ACHN (cell line): ENCODE measurements around the gene RPA1.

ENCODE experiments used
- DNase-seq: peaks from one replicate; pipeline ENCODE4 v3.0.0-alpha.2; 2015
- in situ Hi-C: cut with HindIII; loops from 2 replicates; pipeline ENCODE4 v1.10.0; 2017; ENCODE audit warnings: low sequenced_read_pairs, low pct_ligation_motif_present, low pct_unique_long_range_greater_than_20kb

Gene RPA1

GRCh38 chr17:1919201-1919600 lies 89.4 kb downstream of the RPA1 start:
- no peak for DNase-seq
- in situ Hi-C loops: no loop called here

DNA sequence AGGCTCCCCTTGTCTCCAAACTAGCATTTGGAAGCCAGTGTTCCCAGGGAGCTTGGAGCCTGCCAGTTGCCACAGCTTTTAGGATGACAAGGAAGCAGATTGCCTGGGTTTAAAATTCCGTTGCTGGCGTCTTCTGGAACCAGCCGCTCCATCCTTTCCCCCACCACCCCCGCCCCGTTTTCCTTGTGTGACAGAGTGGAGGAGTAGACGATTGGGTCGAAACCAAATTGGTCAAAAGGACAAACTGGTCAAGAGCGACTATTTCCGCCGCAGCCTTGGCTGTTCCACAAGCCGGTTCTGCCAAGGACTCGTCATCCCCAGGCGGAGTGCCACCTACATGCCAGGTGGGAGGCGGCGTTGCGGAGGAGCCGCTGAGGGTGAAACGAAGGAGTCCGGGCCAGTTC lies 91.1 kb downstream of the RPA1 start:
- in situ Hi-C loops: no loop called here

GRCh38 chr17:1928976-1929375 lies 99.2 kb downstream of the RPA1 start:
- DNase-seq: no peak
- in situ Hi-C loops: no loop called here

More for the DNA sequence above, 91.1 kb downstream of the RPA1 start:
- no peak for DNase-seq

DNA sequence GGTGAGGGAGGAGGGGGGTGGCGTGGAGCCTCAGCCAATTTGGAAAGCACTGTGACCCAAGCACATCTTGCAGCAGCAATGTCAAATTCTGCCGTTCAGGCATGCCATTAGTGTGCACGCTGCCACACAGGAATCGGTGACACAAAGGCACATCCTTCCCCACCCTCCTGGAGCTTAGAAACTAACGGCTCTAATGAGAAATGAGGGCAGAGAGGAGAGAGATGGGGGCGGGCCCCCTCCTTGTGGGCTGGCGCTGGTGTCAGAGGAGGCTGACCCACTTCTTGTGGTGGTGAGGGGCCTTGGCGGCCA lies 100.5 kb downstream of the RPA1 start:
- DNase-seq: no peak
- in situ Hi-C loops: no loop called here

DNA sequence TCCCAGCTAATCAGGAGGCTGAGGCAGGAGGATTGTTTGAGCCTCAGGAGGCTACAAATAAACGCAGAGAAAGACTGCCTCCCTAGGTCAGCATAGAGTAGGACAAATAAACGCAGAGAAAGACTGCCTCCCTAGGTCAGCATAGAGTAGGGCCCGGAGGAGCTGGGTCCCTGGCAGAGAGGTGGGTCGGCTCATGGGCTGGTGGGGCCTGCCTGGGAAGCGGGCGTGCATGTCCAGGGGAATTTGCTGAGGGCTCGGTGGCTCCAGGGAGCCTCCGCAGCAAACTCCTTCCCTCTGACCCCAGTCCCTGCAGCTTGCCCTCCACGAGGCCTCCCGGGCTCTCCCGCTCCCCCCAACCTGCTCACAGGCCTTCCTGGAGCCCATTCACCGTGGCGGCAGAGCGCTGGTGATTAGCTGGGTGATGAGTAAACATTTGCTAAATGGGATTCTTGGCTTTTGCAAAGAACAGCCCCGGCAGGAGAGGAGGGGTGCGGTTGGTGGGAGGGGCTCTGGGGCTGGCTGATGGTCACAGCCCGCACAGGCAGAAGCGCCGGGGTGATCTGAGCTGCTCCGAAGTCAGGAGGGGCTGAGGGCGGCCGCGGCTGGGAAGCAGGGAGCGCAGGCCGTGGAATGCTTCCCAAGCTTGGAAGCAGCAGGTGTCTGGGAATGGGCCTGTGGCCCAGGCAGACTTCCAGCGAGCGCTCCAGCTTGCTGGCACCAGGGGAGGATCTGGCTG lies 102.2 kb downstream of the RPA1 start:
- DNase-seq: peak; percentile 23

DNA sequence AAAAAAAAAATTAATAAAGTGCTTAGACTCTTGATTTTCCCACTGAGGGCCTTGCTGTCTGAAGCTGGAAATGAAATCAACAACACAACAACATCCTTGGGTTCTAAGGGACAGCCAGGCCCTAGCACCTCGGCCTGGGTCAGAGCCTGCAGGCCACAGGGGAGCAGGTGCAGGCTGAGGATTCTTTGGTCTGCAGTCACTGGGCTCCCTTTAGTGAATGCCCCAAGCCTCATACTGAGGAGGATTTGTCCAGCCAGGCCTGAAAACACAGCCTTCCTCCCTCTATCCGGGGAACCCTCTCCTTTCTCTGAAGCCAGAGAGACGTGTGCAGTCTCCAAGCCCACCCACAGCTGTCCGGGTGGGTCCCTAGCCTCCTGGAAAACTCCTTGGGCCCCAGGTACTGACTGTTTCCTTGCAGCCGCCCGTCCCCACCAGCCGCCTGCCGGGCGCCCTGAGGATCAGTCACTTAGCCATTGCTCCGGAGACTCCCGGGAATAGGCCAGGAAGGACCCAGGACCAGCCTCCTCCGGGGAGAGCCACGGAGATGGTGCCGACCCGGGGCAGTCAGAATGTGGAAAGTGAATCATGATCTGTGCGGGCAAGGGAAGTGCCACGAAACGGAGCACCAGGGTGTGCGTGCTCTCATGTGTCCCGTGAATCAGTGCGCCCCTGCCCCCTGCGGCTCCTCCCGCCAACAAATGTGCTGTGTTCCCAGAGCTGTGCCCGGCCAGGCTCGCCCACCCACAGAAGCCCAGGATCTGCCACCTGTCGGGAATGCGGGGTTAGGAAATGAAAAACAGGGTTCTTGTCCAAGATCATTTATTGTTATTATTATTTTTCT lies 104.3 kb downstream of the RPA1 start:
- in situ Hi-C loops: no loop called here
- no peak for DNase-seq

More for the DNA sequence above, 102.2 kb downstream of the RPA1 start:
- in situ Hi-C loops: no loop called here

GRCh38 chr17:1934901-1935300 lies 105.1 kb downstream of the RPA1 start:
- in situ Hi-C loops: no loop called here
- DNase-seq: no peak

GRCh38 chr17:1936766-1937165 lies 107.0 kb downstream of the RPA1 start:
- in situ Hi-C loops: no loop called here
- DNase-seq: no peak

DNA sequence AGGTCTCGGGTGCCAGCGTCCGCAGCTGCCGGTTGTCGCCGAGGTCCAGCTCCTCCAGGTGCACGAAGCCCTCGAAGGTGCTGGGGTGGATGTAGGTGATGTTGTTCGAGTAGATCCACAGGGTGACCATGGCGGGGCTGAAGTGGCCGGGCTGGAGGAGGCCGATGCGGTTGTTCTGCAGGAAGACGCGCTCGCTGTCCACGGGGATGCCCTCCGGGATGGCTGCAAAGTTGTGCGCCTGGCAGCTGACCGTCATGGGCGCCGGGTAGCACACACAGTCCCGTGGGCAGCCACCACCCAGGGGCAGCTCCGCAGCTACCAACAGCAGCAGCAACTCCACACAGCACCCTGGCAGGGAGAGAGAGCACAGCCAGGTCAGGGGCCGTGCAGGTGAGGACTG lies 107.7 kb downstream of the RPA1 start:
- no peak for DNase-seq
- in situ Hi-C loops: no loop called here

- no peak for DNase-seq
Measured at GRCh38 chr17:1939981-1940809, 110.4 kb downstream of the RPA1 start.

DNA sequence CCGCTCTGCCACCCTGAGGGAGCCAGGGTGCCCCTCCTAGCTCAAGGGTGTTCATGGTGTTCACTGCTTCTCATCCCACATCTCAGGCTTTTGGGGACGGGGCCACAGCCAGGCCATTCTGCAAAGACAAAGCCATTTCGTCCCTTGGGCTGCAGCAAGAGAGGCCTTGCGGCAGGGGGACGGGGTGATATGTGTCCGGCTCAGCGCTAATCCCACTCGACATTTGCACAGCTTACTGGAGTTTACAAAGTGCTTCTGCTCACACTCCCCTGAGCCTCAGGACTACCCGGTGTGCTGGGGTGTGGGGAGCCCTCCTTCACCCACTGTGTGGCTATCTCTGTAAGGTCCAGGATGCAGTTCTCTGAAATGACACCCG lies 111.0 kb downstream of the RPA1 start:
- in situ Hi-C loops: no loop called here

More at GRCh38 chr17:1939981-1940809, 110.4 kb downstream of the RPA1 start:
- in situ Hi-C loops: no loop called here

DNA sequence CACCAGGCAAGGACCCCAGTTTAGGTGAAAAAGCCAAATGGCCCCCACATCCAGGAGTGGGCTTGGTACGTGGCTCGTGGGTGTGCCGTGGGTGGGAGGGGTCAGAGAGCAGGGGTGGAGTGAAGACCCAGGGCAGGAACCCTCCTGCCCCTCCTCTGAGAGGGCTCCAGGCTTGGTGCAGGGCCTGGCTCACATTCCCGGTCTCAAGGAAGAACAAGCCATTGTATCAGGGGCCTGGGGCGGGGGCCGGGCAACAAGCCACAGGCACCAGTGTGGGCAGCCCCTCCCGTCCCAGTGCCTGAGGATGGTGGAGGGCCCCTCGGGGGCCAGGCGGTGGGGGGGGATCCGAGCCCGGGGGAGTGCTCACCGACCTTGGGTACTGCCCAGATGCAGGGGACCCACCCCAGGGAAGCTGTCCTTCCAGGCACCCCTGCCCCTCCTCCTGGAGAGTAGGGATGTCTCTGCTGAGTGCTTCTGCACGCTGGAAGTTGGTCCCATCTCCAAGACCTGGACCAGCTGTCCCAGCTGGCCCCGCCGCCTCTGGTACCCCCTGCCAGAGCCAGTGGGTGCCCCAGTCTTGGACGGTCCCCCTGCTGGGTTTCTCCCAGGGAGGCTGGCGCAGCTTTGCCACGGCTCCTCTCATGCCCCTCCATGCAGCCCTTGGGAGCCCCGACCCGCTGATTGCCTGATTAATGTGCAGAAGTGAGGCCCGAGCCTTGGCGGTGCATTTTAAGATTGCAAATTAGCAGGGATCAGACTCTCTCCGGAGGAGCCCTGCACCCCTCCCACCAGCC lies 111.7 kb downstream of the RPA1 start:
- in situ Hi-C loops: no loop called here
- no peak for DNase-seq

More for the DNA sequence above, 111.0 kb downstream of the RPA1 start:
- DNase-seq: no peak

DNA sequence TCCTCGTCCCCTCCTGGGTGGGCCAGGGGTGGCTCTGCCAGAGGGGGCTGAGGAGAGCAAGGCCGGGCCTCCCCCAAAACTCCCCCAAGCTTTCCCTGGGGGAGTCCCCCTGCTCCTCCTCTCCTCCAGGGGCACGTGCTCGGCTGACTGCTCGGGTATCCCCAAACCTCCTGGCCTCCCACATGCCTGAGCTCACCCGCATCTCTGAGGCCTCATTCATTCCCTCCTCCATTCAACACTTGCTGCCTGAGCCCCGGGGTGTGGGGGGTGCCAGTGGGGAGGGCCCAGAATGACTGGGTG lies 112.2 kb downstream of the RPA1 start:
- in situ Hi-C loops: no loop called here
- no peak for DNase-seq

DNA sequence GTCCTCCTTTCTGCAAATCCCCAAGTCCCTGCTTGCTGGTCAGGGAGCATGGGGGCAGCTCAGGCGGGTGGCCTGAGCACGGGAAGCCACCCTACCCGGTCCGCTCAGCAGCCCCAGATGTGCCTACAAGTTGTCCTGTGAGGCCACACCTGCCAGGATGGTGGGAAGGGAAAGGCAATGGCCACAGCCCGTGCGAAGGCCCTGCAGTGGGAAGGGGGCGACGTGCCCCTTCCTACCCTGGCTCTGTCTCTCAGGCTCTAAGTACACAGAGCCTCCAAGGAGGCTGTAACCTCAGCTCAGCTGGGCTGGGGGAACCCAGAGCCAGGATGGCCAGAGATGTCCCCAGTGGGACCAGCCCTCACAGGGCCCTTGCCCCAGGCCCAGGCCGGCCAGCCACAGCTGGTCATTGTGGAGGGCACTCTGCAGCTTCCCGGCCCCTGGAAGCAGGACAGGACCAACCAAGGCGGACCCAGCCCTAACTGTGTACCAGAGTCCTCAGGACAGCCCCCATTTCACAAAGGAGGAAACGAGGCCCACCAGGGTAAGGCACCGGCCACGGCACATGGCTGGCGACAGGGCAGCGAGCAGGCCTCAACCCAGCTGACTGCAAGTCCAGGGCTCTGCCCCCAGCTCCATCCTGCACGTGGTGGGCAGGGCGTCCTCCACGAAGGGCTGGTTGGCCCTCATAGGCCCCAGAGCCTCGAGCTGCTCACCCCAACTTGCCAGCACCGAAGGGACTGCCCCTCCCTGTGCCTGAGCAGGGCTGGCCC lies 113.0 kb downstream of the RPA1 start:
- in situ Hi-C loops: no loop called here
- DNase-seq: no peak

- in situ Hi-C loops: no loop called here
- DNase-seq: no peak
Measured at GRCh38 chr17:1943436-1943831, 113.6 kb downstream of the RPA1 start.

GRCh38 chr17:1945621-1946020 lies 115.8 kb downstream of the RPA1 start:
- DNase-seq: no peak
- in situ Hi-C loops: no loop called here

- no peak for DNase-seq
- in situ Hi-C loops: no loop called here
Measured at GRCh38 chr17:1946021-1946932, 116.5 kb downstream of the RPA1 start.
